ENCODE results near the gene THSD4.

The THSD4 gene

GRCh38 chr15:71451130-71451529 is 335.9 kb downstream of the THSD4 start:
- in situ Hi-C loops (cut with HindIII; ENCODE audit: low pct_unique_long_range_greater_than_20kb, low sequenced_read_pairs): no loop called here
- DNase-seq (ENCODE audit: low read depth in 1 of 2, low spot score in 1 of 2): no peak
- no peak for TF ChIP-seq JUND (IDR thresholded peaks at IDR 0.05; ENCODE audit: low read depth)

GRCh38 chr15:71452893-71453292 is 337.6 kb downstream of the THSD4 start:
- in situ Hi-C loops (cut with HindIII; ENCODE audit: low pct_unique_long_range_greater_than_20kb, low sequenced_read_pairs): no loop called here
- no peak for DNase-seq (ENCODE audit: low read depth in 1 of 2, low spot score in 1 of 2)
- no peak for TF ChIP-seq JUND (IDR thresholded peaks at IDR 0.05; ENCODE audit: low read depth)

GRCh38 chr15:71454462-71454996 is 339.3 kb downstream of the THSD4 start:
- in situ Hi-C loops (cut with HindIII; ENCODE audit: low pct_unique_long_range_greater_than_20kb, low sequenced_read_pairs): no loop called here
- DNase-seq (ENCODE audit: low read depth in 1 of 2, low spot score in 1 of 2): no peak
- TF ChIP-seq JUND (IDR thresholded peaks at IDR 0.05; ENCODE audit: low read depth): no peak

- no peak for DNase-seq (ENCODE audit: low read depth in 1 of 2, low spot score in 1 of 2)
- TF ChIP-seq JUND (IDR thresholded peaks at IDR 0.05; ENCODE audit: low read depth): no peak
- in situ Hi-C loops (cut with HindIII; ENCODE audit: low pct_unique_long_range_greater_than_20kb, low sequenced_read_pairs): no loop called here
Observed at GRCh38 chr15:71455107-71455506, 339.8 kb downstream of the THSD4 start.

GRCh38 chr15:71455878-71456277 is 340.6 kb downstream of the THSD4 start:
- peak in 1 of 2 experiments; percentile 29 for DNase-seq (ENCODE audit: low read depth in 1 of 2, low spot score in 1 of 2)
- in situ Hi-C loops (cut with HindIII; ENCODE audit: low pct_unique_long_range_greater_than_20kb, low sequenced_read_pairs): no loop called here
- no peak for TF ChIP-seq JUND (IDR thresholded peaks at IDR 0.05; ENCODE audit: low read depth)

GRCh38 chr15:71456362-71456761 is 341.1 kb downstream of the THSD4 start:
- DNase-seq (ENCODE audit: low read depth in 1 of 2, low spot score in 1 of 2): no peak
- in situ Hi-C loops (cut with HindIII; ENCODE audit: low pct_unique_long_range_greater_than_20kb, low sequenced_read_pairs): no loop called here
- no peak for TF ChIP-seq JUND (IDR thresholded peaks at IDR 0.05; ENCODE audit: low read depth)

- in situ Hi-C loops (cut with HindIII; ENCODE audit: low pct_unique_long_range_greater_than_20kb, low sequenced_read_pairs): no loop called here
- no peak for DNase-seq (ENCODE audit: low read depth in 1 of 2, low spot score in 1 of 2)
- no peak for TF ChIP-seq JUND (IDR thresholded peaks at IDR 0.05; ENCODE audit: low read depth)
Observed at GRCh38 chr15:71456811-71457210, 341.5 kb downstream of the THSD4 start.

- in situ Hi-C loops (cut with HindIII; ENCODE audit: low pct_unique_long_range_greater_than_20kb, low sequenced_read_pairs): no loop called here
- no peak for TF ChIP-seq JUND (IDR thresholded peaks at IDR 0.05; ENCODE audit: low read depth)
- no peak for DNase-seq (ENCODE audit: low read depth in 1 of 2, low spot score in 1 of 2)
Observed at GRCh38 chr15:71458089-71458660, 342.9 kb downstream of the THSD4 start.

GRCh38 chr15:71461748-71462147 is 346.5 kb downstream of the THSD4 start:
- in situ Hi-C loops (cut with HindIII; ENCODE audit: low pct_unique_long_range_greater_than_20kb, low sequenced_read_pairs): no loop called here
- DNase-seq (ENCODE audit: low read depth in 1 of 2, low spot score in 1 of 2): no peak
- TF ChIP-seq JUND (IDR thresholded peaks at IDR 0.05; ENCODE audit: low read depth): no peak

- no peak for TF ChIP-seq JUND (IDR thresholded peaks at IDR 0.05; ENCODE audit: low read depth)
- in situ Hi-C loops (cut with HindIII; ENCODE audit: low pct_unique_long_range_greater_than_20kb, low sequenced_read_pairs): no loop called here
- no peak for DNase-seq (ENCODE audit: low read depth in 1 of 2, low spot score in 1 of 2)
Observed at GRCh38 chr15:71462638-71463037, 347.4 kb downstream of the THSD4 start.

- in situ Hi-C loops (cut with HindIII; ENCODE audit: low pct_unique_long_range_greater_than_20kb, low sequenced_read_pairs): no loop called here
Observed at GRCh38 chr15:71463156-71463665, 347.9 kb downstream of the THSD4 start.

GRCh38 chr15:71465131-71465955 is 350.1 kb downstream of the THSD4 start:
- no peak for TF ChIP-seq JUND (IDR thresholded peaks at IDR 0.05; ENCODE audit: low read depth)
- in situ Hi-C loops (cut with HindIII; ENCODE audit: low pct_unique_long_range_greater_than_20kb, low sequenced_read_pairs): no loop called here
- DNase-seq (ENCODE audit: low read depth in 1 of 2, low spot score in 1 of 2): no peak

More at GRCh38 chr15:71463156-71463665, 347.9 kb downstream of the THSD4 start:
- DNase-seq (ENCODE audit: low read depth in 1 of 2, low spot score in 1 of 2): no peak
- TF ChIP-seq JUND (IDR thresholded peaks at IDR 0.05; ENCODE audit: low read depth): no peak

- in situ Hi-C loops (cut with HindIII; ENCODE audit: low pct_unique_long_range_greater_than_20kb, low sequenced_read_pairs): no loop called here
- no peak for DNase-seq (ENCODE audit: low read depth in 1 of 2, low spot score in 1 of 2)
- no peak for TF ChIP-seq JUND (IDR thresholded peaks at IDR 0.05; ENCODE audit: low read depth)
Observed at GRCh38 chr15:71468715-71469114, 353.4 kb downstream of the THSD4 start.
